HG02973 (cell line): ENCODE data around the gene NPS.

ENCODE experiments used
- ATAC-seq: cut with Tn5 transposase; IDR thresholded peaks from one replicate; pipeline ENCODE4 v1.9.1; 2021; ENCODE audit warnings: moderate library complexity; ENCODE audit not compliant: unreplicated experiment

The NPS gene

DNA sequence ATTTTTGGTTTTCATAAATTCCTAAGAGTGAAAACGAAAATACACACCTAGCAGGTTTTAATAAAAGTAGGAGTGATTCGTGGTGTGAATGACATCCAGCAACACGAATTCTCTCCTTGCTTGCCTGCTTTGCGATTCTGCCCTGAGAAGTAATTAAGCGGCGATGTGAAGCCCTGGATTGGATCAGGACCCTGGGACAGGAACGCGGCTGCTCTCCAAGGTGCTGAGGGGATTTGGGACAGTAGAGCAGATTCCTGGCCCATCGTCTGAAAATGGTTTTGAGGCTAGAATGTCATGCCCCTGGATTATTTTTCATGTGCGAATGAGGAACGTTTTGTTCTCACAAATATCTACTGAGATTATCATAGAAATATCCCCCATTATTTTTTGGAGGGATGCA is 7.8 kb downstream of the NPS start:
- no peak for ATAC-seq

GRCh38 chr10:127561647-127562046 is 12.5 kb downstream of the NPS start:
- no peak for ATAC-seq

DNA sequence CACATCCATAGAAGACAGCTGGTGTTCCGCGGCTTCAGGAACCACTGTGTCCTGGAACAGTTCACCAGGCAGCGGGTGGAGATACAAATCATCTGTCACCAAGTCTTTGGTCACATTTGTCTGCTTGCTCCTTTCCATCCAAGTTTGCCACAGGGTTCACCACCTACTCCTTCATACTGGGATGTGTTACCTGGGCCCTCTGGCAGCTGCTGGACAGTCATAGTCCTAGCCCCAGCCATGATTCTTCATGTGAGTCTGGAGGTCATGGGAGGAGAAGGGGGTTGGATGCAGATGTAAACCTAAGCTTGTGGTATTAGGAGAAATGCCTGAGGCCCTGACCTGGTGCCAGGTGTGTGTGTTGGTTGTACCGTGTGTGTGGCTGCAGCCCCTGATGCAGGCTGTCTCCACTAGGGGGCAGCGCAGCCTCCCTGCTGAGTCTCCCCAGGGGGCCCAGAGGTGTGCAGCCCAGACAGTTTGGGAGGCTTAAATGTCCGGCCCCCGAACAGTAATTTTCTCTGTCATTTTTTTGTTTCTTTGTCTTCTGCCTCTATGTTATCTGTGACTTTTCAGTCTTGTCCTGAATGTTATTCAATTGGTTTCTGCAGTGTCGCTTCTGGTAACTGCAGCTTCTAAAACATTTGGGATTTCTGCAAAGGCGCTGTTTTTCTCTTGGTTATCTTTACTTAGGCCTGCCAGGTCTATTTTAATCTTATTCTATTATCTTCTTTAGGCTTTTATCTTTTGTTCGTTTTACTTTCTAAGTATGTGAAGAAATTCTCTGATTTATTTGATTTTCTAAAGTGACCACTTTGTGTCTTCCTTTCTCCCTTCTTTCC is 14.8 kb downstream of the NPS start:
- no peak for ATAC-seq

DNA sequence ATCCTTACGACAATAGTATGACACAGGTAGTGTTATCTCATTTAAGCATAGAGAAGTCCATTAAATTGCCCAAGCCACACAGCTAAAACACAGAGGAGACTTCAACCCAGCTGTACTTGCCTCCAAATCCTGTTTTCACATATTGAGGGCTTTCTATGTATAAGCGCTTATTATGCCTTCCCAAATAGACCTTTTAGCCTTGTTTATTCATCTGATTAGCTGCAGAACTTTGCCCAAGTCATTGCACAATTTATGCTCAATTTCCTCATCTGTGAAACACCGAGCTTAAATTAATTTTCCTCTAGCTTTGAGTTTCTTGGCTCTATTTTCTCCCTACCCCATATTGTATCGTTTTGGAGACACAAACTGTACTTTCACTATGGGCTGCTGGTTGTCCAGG is 15.5 kb downstream of the NPS start:
- ATAC-seq = no peak

DNA sequence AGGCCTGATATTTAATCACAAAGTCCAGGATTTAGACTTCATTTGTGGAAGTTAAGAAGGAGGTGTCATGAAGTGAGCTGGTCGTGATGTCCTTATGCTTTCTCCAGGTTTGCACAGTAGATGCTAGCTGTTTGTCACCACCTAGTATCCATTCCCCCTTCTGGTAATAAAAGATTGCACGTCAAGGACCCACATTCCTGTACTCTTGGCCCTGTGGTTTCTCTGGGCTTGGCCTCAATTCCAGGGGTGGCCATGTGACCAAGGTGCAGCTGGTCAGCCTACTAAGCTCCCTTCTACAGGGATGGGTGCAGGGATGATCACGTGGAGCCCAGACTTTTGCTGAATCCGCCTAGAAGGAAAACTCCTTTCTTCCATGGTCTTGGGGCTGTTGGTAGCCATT is 16.5 kb downstream of the NPS start:
- ATAC-seq = no peak

DNA sequence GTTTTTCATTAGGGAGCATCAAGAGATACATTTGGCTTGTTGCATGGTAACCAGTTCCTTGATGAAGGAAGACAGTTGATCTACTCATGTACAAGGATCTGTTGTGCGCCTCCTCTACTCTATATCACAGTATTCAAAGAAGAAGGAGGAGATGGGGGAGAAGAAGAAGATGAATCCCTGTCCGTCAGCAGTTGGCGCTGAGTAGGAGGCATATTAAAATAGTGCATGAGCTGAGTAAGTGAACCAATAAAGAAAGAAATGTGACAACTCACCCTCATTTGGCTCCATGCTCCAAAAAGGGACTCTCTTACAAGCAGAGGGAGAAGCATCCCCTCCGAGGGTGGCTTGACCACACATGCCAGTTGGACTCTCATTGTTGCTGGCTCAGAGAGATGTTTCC is 20.1 kb downstream of the NPS start:
- ATAC-seq = no peak

GRCh38 chr10:127570036-127570435 is 20.9 kb downstream of the NPS start:
- no peak for ATAC-seq

DNA sequence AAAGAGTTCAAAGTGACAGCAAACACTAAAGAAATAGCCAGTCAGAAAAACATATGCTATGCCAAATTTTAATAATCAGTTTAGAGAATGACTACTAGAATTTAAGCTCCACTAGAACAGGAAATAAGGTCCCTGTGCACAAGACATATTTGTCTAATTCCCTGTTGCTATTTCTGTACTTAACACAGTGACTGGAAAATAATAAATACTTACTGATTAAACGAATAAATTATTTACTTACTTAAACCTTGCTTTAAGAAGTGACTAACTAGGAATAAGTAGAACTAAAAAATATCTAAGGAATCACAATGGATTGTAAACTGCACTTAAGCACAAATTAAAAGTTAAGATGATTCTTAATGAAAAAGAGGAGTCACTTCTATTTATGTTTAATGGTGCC is 22.3 kb downstream of the NPS start:
- ATAC-seq = no peak

- ATAC-seq = no peak
These were observed 26.9 kb downstream of the NPS start for GRCh38 chr10:127576051-127576450.

DNA sequence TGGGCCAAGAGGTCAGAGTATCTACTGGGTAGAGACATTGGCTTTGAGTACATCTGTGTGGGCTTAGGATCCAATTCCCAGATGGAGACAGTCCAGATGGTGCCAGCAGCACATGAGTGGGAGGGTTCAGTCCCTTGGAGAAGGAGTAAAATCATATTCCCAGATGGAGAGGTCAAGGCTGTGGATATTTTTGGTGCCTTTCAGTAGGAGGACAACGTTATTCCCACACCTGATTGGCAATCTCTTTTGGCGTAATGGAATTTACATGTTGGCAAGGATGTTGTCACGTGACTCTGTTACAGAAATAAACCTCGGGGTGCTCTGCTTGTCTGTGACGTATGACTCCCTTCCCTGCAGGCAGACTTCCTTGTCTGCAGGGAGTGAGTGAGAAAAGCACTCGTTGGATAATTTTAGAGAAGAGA is 27.6 kb downstream of the NPS start:
- no peak for ATAC-seq

DNA sequence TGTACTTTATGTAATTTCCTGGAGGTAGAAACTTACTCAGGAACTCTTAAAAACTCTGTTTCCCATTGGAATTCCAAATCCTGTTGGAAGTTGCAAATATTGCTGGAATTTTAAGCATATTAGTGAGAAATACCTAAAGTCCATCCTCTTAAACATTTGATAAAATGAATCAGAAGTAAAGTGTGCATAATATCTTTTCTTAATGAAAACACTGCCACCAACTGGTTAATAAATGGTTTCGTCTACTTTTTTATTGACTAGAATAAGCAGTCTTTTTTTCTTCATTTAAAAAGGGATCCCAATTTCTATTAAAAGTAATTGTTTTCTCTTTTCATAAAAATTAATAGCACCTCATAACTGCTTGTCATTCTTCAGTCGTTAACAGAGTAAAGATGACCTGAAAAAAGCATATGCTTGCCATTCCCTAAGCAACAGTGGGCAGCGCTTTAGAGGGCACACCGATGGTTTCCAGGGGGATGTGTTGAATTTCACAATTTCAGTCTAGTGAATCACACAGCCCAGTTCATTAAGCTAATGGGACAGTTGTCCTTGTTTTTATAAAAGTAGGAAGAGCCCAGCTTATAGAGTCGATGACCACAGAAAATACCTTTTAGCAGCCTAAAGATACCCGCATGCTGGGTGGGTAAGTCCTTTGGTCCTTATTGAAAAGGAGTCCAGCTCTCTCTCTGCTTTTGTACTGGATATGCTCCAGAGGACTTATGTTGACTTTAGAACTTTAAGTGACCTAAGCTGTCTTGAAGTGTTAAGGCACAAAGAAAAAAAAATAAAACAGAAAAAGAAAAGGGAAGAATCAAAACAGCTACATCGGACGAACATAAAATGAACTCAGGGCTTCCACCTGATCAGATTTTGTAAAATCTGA is 28.5 kb downstream of the NPS start:
- ATAC-seq = no peak

- ATAC-seq = no peak
These were observed 29.3 kb downstream of the NPS start for GRCh38 chr10:127578259-127578960.

DNA sequence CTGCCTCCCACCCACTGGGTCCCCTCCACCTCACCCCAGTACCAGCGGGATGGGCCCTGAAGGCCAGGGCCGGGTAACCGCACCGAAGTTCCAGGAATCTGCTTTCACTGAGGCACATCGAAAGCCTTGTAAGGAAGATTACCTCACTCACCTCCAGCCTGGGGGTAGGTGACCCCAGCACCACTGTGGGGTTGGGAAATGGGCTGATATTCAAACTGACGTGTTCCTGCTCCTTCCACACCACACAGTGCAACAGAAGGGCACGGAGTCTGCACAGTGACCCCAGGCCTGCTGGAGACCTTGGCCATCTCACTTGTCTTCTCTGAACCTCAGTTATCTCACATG is 29.8 kb downstream of the NPS start:
- ATAC-seq = no peak

- no peak for ATAC-seq
These were observed 30.5 kb downstream of the NPS start for GRCh38 chr10:127579640-127580039.

- ATAC-seq = no peak
These were observed 31.7 kb downstream of the NPS start for GRCh38 chr10:127580822-127581221.

DNA sequence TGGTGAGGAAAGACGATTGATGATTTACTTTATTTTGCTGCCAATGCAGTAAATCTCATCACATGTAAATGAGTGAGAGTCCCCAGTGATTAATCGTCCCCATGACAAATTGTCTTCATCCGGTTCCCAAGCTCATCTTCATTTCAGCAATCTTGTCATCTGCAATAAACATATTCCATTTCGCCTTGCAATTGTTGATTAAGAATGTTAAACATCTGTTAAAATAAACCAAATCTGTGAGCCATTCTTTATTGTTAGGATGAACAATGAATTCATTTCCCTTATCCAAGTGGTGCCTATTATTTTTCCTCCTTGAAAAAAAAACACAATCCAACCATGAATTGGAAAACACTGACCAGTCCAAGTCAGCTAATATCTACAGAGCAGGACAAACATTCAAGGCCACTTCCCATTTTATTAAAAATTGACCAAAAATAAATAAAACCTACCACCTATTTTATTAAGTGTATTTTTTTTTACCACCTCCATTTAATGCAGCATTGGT is 36.5 kb downstream of the NPS start:
- no peak for ATAC-seq

- ATAC-seq = no peak
These were observed 38.7 kb downstream of the NPS start for GRCh38 chr10:127587668-127588365.

DNA sequence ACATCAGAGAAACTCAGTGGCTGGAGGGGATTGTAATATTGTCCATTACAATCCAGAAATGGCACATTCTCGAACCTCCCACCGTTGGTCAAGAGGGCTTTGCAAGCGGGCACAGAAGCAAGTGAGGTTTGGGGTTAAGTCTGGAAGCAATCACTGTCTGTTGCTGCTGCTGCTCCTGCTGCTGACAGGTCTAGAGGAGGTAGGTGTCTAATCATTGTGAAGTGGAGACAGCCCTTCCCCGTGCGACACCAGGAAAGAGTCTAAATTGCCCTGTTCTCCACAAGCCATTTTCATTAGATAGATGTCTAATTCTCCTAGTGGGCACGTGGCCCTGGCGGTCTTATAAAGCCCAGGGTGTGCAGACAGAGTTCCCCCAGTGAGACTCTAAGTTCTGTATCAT is 43.5 kb downstream of the NPS start:
- no peak for ATAC-seq

GRCh38 chr10:127600479-127600878 is 51.4 kb downstream of the NPS start:
- no peak for ATAC-seq
